GM12875 (cell line): ENCODE data around the gene SESN3.

ENCODE experiments used
- H3K4me3 ChIP-seq: one replicate; pipeline ENCODE4 v1.5.1; 2011; ENCODE audit warnings: low read depth, low read length, control low read depth
- CTCF ChIP-seq: IDR thresholded peaks from 2 replicates; pipeline ENCODE4 v1.5.1; 2011; ENCODE audit warnings: low read depth, mild to moderate bottlenecking, control low read depth, inconsistent platforms, low read length, moderate library complexity, borderline replicate concordance; ENCODE audit not compliant: insufficient read depth

The SESN3 gene

GRCh38 chr11:95187723-95188122, 43.3 kb downstream of the SESN3 start:
- H3K4me3 ChIP-seq: no peak overlapping the region
- no peak for TF ChIP-seq CTCF

GRCh38 chr11:95182397-95182796, 48.6 kb downstream of the SESN3 start:
- TF ChIP-seq CTCF: no peak
- no peak overlapping the region for H3K4me3 ChIP-seq

GRCh38 chr11:95175818-95176380, 55.1 kb downstream of the SESN3 start:
- no peak for TF ChIP-seq CTCF
- no peak overlapping the region for H3K4me3 ChIP-seq

GRCh38 chr11:95170294-95170693, 60.7 kb downstream of the SESN3 start:
- TF ChIP-seq CTCF: no peak
- no peak overlapping the region for H3K4me3 ChIP-seq

- TF ChIP-seq CTCF: no peak
- H3K4me3 ChIP-seq: no peak overlapping the region
These were observed 64.2 kb downstream of the SESN3 start for GRCh38 chr11:95166781-95167180.

GRCh38 chr11:95165638-95166037, 65.4 kb downstream of the SESN3 start:
- TF ChIP-seq CTCF: no peak
- no peak overlapping the region for H3K4me3 ChIP-seq

GRCh38 chr11:95163106-95163505, 67.9 kb downstream of the SESN3 start:
- no peak for TF ChIP-seq CTCF
- H3K4me3 ChIP-seq: no peak overlapping the region
